HUES48 (cell line): ENCODE data around the gene LDLRAD4.

ENCODE experiments used
- H3K27ac ChIP-seq: one replicate; pipeline ENCODE4 v1.7.0; 2013; ENCODE audit warnings: low read depth, low read length, inconsistent platforms
- H3K27me3 ChIP-seq: 2 replicates; pipeline ENCODE4 v1.6.1; 2013; ENCODE audit warnings: mild to moderate bottlenecking, low read length; ENCODE audit not compliant: control insufficient read depth, insufficient read depth
- H3K36me3 ChIP-seq: 2 replicates; pipeline ENCODE4 v1.6.1; 2013; ENCODE audit warnings: low read length; ENCODE audit not compliant: control insufficient read depth, insufficient read depth
- H3K4me1 ChIP-seq: 2 replicates; pipeline ENCODE4 v1.6.1; 2013; ENCODE audit warnings: mild to moderate bottlenecking, low read length; ENCODE audit not compliant: control insufficient read depth, insufficient read depth
- H3K4me3 ChIP-seq: 2 replicates; pipeline ENCODE4 v1.5.1; 2013; ENCODE audit warnings: mild to moderate bottlenecking, low read depth, low read length
- H3K9ac ChIP-seq: 2 replicates; pipeline ENCODE4 v1.6.1; 2013; ENCODE audit warnings: mild to moderate bottlenecking, low read depth, low read length, moderate library complexity
- H3K9me3 ChIP-seq: 2 replicates; pipeline ENCODE4 v1.6.1; 2013; ENCODE audit warnings: low read length; ENCODE audit not compliant: control insufficient read depth, insufficient read depth

LDLRAD4 gene

GRCh38 chr18:13218368-13218991 lies at the start of gene LDLRAD4:
LDLRAD4 (plus strand) TSS chr18:13218760.
- peak within 1 kb of the TSS; percentile 70 for H3K4me3 ChIP-seq

GRCh38 chr18:13173578-13174145 lies 44.9 kb upstream of the LDLRAD4 start:
- Histone ChIP-seq H3K4me1 (no peaks in the 10 kb centered on the region), H3K4me3 (no peak overlapping the region), H3K36me3 (no peaks in the 10 kb centered on the region), H3K9me3 (no peaks in the 10 kb centered on the region), H3K9ac (no peak overlapping the region), H3K27me3 (no peaks in the 10 kb centered on the region), H3K27ac (no peak overlapping the region)

More at GRCh38 chr18:13218368-13218991, at the start of gene LDLRAD4:
- Histone ChIP-seq H3K27me3 (peaks cover 54% of the 10 kb centered on the region), H3K9me3 (no peaks in the 10 kb centered on the region), H3K36me3 (no peaks in the 10 kb centered on the region), H3K27ac (no peak within 1 kb of the TSS), H3K4me1 (peaks cover 37% of the 10 kb centered on the region), H3K9ac (no peak within 1 kb of the TSS)

- no peak overlapping the region for H3K4me3 ChIP-seq
- no peaks in the 10 kb centered on the region for H3K36me3 ChIP-seq
- no peaks in the 10 kb centered on the region for H3K27me3 ChIP-seq
- H3K4me1 ChIP-seq, result no peaks in the 10 kb centered on the region
- H3K9ac ChIP-seq, result no peak overlapping the region
- H3K27ac ChIP-seq, result no peak overlapping the region
- no peaks in the 10 kb centered on the region for H3K9me3 ChIP-seq
These were observed 43.3 kb upstream of the LDLRAD4 start for GRCh38 chr18:13175266-13175665.

- Histone ChIP-seq H3K27ac (no peak overlapping the region), H3K36me3 (no peaks in the 10 kb centered on the region), H3K9ac (no peak overlapping the region)
These were observed 42.8 kb upstream of the LDLRAD4 start for GRCh38 chr18:13175754-13176210.

GRCh38 chr18:13176847-13177246 lies 41.7 kb upstream of the LDLRAD4 start:
- H3K36me3 ChIP-seq, result no peaks in the 10 kb centered on the region
- no peak overlapping the region for H3K4me3 ChIP-seq
- H3K9me3 ChIP-seq, result no peaks in the 10 kb centered on the region
- no peak overlapping the region for H3K27ac ChIP-seq
- no peak overlapping the region for H3K9ac ChIP-seq
- H3K4me1 ChIP-seq, result no peaks in the 10 kb centered on the region
- H3K27me3 ChIP-seq, result no peaks in the 10 kb centered on the region

More at GRCh38 chr18:13175754-13176210, 42.8 kb upstream of the LDLRAD4 start:
- Histone ChIP-seq H3K9me3 (no peaks in the 10 kb centered on the region), H3K4me1 (no peaks in the 10 kb centered on the region), H3K27me3 (no peaks in the 10 kb centered on the region), H3K4me3 (no peak overlapping the region)

GRCh38 chr18:13178197-13178596 lies 40.4 kb upstream of the LDLRAD4 start:
- Histone ChIP-seq H3K36me3 (no peaks in the 10 kb centered on the region), H3K27ac (no peak overlapping the region), H3K9me3 (no peaks in the 10 kb centered on the region), H3K27me3 (no peaks in the 10 kb centered on the region), H3K4me3 (no peak overlapping the region), H3K4me1 (no peaks in the 10 kb centered on the region), H3K9ac (no peak overlapping the region)

- H3K36me3 ChIP-seq, result no peaks in the 10 kb centered on the region
- no peak overlapping the region for H3K9ac ChIP-seq
- no peak overlapping the region for H3K4me3 ChIP-seq
- H3K27ac ChIP-seq, result no peak overlapping the region
- H3K9me3 ChIP-seq, result no peaks in the 10 kb centered on the region
- no peaks in the 10 kb centered on the region for H3K27me3 ChIP-seq
- no peaks in the 10 kb centered on the region for H3K4me1 ChIP-seq
These were observed 39.6 kb upstream of the LDLRAD4 start for GRCh38 chr18:13178976-13179375.

GRCh38 chr18:13179566-13180113 lies 38.9 kb upstream of the LDLRAD4 start:
- Histone ChIP-seq H3K36me3 (no peaks in the 10 kb centered on the region), H3K9ac (no peak overlapping the region), H3K4me3 (no peak overlapping the region), H3K27ac (no peak overlapping the region), H3K9me3 (no peaks in the 10 kb centered on the region), H3K4me1 (no peaks in the 10 kb centered on the region), H3K27me3 (no peaks in the 10 kb centered on the region)

- H3K27me3 ChIP-seq, result no peaks in the 10 kb centered on the region
- no peak overlapping the region for H3K9ac ChIP-seq
- H3K4me1 ChIP-seq, result no peaks in the 10 kb centered on the region
- H3K9me3 ChIP-seq, result no peaks in the 10 kb centered on the region
- H3K4me3 ChIP-seq, result no peak overlapping the region
- peak overlapping the region; percentile 62 for H3K27ac ChIP-seq
- no peaks in the 10 kb centered on the region for H3K36me3 ChIP-seq
These were observed 37.8 kb upstream of the LDLRAD4 start for GRCh38 chr18:13180614-13181375.

- H3K9me3 ChIP-seq, result no peaks in the 10 kb centered on the region
- no peak overlapping the region for H3K27ac ChIP-seq
- H3K4me3 ChIP-seq, result no peak overlapping the region
- no peak overlapping the region for H3K9ac ChIP-seq
- no peaks in the 10 kb centered on the region for H3K27me3 ChIP-seq
- no peaks in the 10 kb centered on the region for H3K4me1 ChIP-seq
- H3K36me3 ChIP-seq, result no peaks in the 10 kb centered on the region
These were observed 36.8 kb upstream of the LDLRAD4 start for GRCh38 chr18:13181765-13182164.

- Histone ChIP-seq H3K4me3 (no peak overlapping the region), H3K27ac (no peak overlapping the region), H3K27me3 (no peaks in the 10 kb centered on the region), H3K9me3 (no peaks in the 10 kb centered on the region), H3K9ac (no peak overlapping the region), H3K36me3 (no peaks in the 10 kb centered on the region), H3K4me1 (no peaks in the 10 kb centered on the region)
These were observed 35.2 kb upstream of the LDLRAD4 start for GRCh38 chr18:13183359-13183758.
